Sciatic nerve (tissue), 2 donors: ENCODE results near the gene SEMA4G. TPM values are rescaled to one million over a fixed set of nuclear protein-coding genes. Genes with fewer than 3 reads are reported as not detected.
"Not testable (repeated sequence)": the region's sequence is repeated elsewhere in the genome, so short reads cannot be mapped to it uniquely, and the experiment has no call there.

ENCODE experiments used
- ATAC-seq: fragments of 200-7000 bp; cut with Tn5 transposase; one replicate; pipeline ENCODE4 v1.9.1; 2020; ENCODE audit warnings: mild to moderate bottlenecking, moderate library complexity
- DNase-seq: peaks from one replicate; pipeline ENCODE4 v3.0.0-alpha.2; 2020; ENCODE audit warnings: low spot score
- intact Hi-C: fragments of 100-400 bp; cut with DNase I; formaldehyde crosslinking; loops from one replicate; pipeline ENCODE4 v1.14.2; 2022
- total RNA-seq: library from RNA; stranded (reverse); fragmentation: NEBNext Ultra II Directional; extraction: Animal tissue kit (Norgen Biotek cat#: 25700); gene quantifications from one replicate; pipeline ENCODE4 v1.2.1, GENCODE V29; 2021
- donor health status: DM: no; HTN: no; CAD: no.
- donor health status: DM: no; HTN: no; CAD: no.

Gene SEMA4G
- total RNA-seq, 1 donor from 2014 or later = 15.3 TPM

DNA sequence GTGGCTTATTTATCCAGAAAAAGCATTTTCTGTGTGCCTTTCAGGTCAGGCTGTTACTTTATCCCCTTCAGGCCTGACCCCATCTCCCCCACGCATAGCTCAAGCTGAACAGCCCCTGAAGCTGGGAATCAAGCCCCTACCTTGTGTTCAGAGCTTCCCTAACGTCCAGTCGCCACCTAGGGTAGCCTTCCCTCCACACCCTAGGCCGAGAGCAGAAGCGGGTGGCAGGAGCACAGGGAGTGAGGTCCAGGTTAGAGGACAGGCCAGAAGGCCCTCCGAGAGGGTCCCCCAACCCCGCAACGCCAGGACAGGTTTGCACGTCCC, 479 bp upstream of the SEMA4G start:
- DNase-seq (no peak), ATAC-seq (peak; percentile 14)
- intact Hi-C loops = no loop called here

DNA sequence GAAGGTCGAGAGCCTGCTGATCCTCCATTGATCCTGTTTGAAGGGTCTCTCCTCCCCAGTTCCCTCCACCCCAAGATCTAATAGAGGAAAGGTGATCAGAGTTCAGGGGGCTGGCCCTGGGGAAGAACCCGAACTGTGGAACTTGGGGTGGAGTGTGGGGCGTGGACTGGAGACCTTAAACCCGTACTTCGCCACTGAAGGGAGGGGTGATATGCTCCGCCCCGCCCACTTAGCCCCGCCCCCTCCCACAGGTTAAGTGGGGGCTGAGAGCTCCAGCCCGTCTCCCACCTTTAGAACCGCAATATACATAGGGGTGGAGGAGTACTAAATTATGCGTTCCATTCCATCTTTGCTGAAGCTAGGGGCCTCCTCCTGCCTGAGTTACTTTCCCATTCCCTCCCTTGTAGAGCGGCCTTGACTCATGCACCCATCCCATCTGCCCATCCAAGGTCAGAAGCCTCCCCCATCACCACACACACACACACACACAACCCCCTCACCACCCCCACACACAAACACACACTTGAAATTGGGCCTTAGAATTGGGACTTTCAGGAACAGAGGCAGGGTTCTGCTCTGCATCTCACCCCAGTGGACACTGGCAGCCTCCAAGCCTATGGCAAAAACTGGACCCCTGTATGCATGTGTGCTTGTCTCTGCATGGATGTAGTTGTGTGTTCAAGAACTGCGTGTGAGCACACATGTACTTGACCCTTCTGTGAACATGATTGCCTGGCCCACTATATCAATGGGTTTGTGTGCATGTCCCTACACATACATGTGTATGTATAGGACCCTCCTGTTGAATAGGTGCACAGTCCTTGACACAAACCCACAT, 991 bp downstream of the SEMA4G start:
- ATAC-seq = peak; percentile 14
- intact Hi-C loops = no loop called here
- DNase-seq = no peak

DNA sequence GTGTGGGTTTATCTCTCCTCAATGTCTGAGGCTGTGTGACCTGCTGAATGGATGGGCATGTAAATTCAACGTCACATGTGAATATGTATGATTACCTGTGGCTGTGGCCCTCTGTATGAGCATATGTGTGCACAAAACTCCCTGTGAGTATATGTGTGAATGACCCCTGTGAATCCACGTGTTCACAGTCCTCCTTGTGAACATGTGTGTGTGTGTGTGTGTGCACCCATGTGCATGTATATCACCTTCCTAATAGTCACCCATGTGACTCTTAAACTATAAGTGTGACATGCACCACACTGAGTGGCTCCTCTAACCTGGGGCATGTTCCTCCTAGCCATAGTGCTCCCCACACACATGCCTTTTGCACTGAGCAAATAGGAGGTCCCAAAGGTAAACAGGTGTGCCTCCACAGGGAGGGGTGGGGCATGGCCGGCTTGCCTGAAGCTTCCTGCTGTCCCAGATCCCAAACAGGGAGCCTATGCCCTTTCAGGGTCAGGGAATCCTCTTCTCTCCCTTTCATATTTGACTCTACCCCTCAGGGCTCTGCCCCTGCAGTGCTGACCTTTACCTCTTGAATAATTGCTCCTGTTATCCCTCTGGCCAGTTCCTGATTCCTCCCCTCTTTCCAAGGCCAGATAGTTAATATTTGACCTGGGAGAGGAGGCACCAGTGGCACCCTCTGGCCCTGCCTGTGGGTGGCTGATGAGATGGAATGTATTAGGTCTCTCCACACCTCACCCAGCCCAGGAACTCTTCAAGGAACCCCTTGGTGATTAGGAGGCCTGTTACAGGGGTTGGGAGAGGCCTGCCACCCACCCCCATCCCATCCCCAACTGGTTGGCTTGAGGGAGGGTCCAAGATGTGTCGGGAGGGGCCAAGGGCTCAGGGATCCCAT, 1.9 kb downstream of the SEMA4G start:
- no peak for DNase-seq
- intact Hi-C loops = no loop called here
- no peak for ATAC-seq

DNA sequence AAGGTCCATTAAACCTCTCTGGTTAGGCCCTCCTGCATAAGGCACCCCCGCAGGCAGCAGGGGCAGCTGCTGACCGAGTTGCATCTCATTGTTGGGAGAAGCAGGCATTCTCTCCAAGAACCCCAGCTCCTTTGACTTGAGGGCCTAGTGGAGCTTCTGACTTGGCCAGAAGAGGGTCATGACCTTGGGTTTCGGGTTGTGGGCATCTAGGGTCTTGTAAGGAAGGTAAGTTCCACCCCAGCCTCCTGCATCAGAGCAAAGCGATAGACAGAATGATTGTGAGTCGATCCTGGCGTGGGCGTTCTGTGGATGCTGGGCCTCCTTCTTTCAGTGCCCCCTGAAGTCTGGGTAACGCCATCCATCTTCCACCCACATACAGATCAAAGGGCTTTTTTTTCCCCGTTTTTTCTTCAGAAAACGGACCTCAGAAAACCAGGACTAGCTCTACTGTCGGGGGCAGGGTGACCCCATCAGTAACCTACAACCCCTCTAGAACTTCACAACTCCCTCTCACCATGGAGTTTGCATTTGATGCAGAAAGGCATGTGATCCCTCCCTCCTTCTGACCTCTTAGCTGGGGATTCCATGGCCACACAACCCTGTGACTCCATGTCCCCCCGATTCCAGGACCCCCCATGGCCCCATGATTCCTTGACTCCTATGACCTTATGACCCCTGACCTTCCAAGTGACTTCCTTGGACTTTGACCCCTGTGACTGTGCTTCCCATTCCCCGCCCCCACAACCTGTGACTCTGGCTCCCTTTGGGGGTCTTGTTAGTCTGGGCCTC, 3.0 kb downstream of the SEMA4G start:
- no peak for ATAC-seq
- intact Hi-C loops = no loop called here
- DNase-seq = no peak

DNA sequence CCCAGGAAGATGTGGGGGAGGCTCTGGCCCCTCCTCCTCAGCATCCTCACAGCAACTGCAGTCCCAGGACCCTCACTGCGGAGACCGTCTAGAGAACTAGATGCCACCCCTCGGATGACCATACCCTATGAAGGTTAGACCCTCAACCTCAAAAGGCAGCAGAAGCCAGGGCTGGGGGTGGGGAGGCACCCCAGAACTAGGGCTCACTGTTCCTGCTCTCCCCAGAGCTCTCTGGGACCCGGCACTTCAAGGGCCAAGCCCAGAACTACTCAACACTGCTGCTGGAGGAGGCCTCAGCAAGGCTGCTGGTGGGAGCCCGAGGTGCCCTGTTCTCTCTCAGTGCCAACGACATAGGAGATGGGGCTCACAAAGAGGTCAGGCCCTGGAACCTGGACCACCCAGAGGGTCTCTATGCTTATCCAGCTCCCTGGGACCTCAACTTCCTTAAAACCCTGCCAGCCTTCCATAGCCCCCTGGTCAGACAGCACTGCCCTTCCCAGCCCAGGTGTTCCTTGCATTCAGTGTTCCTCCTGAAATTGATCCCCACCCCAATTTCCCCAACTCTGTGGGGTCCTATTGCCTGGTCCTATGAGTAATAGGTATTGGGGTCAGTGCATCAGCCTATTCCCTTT, 3.7 kb downstream of the SEMA4G start:
- ATAC-seq = no peak
- intact Hi-C loops = no loop called here

DNA sequence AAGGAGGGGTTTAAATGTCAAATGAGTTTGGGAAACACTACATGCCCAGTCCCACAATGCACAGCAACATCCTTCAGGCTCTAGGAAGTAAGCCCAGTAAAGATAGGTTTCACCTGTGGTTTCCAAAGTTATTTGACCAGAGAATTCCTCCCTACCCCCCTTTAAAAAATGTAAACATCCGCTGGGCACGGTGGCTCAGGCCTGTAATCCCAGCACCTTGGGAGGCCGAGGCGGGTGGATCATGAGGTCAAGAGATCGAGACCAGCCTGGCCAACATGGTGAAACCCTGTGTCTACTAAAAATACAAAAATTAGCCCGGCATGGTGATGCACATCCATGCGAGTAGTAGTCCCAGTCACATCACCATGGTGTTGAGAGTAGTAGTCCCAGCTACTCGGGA, 6.1 kb downstream of the SEMA4G start:
- ATAC-seq, intact Hi-C loops, DNase-seq: not testable (repeated sequence)

More for the DNA sequence above, 3.7 kb downstream of the SEMA4G start:
- no peak for DNase-seq

DNA sequence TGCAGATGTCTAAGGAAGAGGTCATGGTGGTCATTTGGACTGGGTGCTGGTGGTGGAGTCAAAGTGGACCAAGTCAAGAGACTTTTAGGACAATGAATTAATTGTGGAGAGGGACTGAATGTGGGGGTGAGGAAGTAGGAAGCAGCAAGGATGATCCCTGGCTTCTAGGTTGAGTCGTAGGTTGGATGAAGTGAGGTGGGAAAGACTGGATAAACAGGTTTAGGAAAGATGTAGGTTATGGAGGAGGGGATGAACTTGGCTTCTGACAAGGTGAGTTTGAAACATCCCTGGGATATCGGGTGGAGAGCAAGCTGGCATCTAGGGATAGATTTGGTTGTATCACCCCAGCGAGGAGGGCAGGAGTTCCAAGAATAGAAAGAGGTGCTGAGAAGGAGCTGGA, 7.6 kb downstream of the SEMA4G start:
- DNase-seq = no peak
- intact Hi-C loops = no loop called here
- no peak for ATAC-seq

DNA sequence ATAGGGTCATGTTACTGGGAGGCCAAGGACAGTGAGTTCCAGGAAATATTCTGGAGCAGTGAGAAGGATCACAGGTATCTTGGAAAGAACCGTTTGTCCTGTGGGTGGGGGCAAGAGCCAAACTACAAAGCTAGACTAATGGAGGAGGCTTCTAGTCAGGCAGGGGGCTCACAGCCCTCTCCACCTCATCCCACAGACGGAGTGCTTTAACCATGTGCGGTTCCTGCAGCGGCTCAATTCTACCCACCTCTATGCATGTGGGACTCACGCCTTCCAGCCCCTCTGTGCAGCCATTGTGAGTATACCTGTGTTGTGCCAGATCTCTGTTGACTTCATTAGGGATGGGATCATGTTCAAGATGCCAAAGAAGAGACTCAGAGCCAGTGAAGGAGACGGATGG, 8.1 kb downstream of the SEMA4G start:
- intact Hi-C loops = no loop called here
- DNase-seq (peak; percentile 12), ATAC-seq (no peak)

DNA sequence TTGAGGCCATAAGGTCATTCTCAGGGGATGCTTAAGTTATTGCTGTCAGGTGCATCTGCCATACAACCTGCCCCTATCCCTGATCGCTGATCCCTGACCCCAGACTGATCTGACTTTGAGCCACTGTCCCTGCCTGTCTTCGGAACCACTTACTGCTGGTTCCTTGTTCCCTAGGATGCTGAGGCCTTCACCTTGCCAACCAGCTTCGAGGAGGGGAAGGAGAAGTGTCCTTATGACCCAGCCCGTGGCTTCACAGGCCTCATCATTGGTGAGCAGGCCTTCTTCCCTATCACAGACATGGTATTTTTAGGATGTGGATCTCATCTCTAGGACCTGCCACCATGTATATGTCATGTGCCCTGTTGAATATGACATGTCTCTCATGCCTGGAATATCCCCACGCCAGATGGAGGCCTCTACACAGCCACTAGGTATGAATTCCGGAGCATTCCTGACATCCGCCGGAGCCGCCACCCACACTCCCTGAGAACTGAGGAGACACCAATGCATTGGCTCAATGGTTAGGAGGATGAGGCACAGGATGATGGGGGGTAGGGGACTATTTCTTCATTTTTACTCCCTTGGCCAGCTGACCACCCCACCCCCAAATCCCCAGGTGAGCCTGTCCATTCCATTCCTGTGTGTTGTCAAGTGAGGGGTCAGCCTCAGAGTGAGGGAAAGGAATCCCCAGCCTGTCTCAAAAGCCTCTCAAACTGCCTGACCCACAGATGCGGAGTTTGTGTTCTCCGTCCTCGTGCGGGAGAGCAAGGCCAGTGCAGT, 9.0 kb downstream of the SEMA4G start:
- peak; percentile 42 for DNase-seq

DNA sequence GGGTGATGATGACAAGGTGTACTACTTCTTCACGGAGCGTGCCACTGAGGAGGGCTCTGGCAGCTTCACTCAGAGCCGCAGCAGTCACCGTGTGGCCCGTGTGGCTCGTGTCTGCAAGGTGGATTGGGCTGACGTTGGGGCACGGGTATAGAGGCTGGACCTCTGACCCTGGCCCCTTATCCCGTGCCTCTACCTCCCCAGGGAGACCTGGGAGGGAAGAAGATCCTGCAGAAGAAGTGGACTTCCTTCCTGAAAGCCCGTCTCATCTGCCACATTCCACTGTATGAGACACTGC, 9.5 kb downstream of the SEMA4G start:
- intact Hi-C loops = no loop called here
- ATAC-seq = no peak
- DNase-seq = peak; percentile 36

More for the DNA sequence above, 9.0 kb downstream of the SEMA4G start:
- ATAC-seq = no peak
- intact Hi-C loops = no loop called here

DNA sequence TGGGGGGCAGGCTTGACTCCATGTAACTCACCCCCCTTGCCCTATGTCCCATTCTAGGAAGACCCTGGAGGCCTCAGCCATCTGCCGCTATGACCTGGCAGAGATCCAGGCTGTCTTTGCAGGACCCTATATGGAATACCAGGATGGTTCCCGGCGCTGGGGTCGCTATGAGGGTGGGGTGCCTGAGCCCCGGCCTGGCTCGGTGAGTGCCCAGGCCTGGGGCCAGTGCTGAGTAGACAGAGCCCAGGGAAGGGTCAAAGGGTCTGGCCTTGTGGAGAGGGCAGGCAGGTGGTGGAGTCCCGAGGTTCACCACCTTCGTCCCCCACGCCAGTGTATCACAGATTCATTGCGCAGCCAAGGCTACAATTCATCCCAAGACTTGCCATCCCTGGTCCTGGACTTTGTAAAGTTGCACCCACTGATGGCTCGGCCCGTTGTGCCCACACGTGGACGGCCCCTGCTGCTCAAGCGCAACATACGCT, 10.5 kb downstream of the SEMA4G start:
- intact Hi-C loops = no loop called here
- DNase-seq = peak; percentile 54
- peak; percentile 23 for ATAC-seq

DNA sequence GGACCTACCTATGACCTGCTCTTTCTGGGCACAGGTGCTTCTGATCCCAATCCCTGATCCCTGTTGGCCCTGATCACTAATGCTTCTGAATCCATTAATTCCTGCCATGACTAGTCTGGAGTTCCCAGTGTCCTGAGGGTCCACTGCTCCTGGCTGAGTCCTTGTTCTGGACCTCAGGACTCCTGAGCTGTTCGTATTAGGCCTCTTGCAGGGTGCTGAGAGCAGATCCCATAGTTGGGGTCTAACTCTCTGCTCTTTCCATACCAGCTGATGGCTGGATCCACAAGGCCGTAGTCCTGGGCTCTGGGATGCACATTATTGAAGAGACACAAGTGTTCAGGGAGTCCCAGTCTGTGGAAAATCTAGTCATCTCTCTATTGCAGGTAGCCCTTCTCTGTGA, 11.0 kb downstream of the SEMA4G start:
- no peak for ATAC-seq
- intact Hi-C loops = no loop called here
- DNase-seq = peak; percentile 30

DNA sequence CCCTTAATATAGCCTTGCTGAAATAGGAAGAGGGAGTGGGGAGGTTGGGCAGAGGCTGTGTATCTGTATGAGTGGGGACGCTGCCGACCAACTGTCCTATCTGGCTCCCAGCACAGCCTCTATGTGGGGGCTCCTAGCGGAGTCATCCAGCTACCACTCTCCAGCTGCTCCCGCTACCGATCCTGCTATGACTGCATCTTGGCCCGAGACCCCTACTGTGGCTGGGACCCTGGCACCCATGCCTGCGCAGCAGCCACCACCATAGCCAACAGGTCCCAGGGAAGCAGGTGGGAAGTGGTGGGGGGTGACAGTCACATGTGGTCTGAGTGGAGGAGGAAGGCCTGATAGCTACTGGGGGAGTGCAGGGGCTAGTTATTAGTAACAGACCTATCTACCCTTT, 11.4 kb downstream of the SEMA4G start:
- no peak for ATAC-seq

DNA sequence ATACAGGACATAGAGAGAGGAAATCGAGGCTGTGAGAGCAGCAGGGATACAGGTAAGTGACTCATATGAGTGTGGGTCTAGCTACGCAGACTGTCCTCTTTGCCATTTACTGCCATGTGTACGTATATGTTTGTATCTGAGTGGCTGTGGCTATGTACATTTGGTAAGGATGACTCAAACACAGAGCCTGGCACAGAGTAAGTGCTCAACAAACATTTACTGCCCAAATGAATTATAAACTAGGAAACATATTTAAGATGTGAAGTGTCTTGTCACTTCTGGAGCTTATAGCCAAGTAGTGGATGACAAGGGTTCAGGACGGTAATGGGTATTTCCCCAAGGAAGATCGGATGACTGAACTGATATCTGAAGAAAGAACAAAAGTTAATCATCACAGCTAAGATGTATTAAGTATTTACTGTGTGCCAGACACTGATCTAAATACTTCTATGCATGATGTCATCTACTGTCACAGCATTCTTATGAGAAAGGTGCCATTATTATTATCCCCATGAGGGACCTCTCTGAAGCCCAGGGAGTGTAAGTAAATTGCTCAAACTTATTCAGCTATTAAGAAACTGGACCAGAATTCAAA, 12.0 kb downstream of the SEMA4G start:
- intact Hi-C loops = no loop called here
- no peak for ATAC-seq
- no peak for DNase-seq

More for the DNA sequence above, 11.4 kb downstream of the SEMA4G start:
- peak; percentile 42 for DNase-seq
- intact Hi-C loops = no loop called here

DNA sequence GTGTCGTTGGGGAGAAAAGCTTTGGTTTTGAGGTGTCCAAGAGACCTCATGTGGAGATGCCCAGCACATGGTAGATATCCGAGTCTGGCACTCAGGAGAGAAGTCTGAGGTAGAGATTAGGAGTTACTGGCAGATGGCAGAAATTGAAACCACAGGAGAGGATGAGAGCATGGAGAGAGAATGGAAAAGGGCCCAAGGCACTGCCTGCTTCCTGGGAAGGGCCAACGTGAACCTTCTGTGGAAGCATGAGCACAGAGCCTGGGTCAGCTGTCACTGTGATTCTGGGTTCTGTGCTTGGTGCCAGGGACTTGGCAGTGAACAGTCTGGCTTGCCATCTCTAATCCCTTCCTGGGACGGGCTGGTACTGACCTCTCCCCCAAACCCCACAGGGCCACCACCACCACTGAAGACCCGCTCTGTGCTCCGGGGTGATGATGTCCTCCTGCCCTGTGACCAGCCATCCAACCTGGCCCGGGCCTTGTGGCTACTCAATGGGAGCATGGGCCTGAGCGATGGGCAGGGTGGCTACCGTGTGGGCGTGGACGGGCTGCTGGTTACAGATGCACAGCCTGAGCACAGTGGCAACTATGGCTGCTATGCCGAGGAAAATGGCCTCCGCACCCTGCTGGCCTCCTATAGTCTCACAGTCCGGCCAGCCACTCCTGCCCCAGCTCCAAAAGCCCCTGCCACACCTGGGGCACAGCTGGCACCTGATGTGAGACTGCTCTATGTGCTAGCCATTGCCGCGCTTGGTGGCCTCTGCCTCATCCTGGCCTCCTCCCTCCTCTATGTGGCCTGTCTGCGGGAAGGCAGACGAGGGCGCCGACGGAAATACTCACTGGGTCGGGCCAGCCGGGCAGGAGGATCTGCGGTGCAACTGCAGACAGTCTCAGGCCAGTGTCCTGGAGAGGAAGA, 13.9 kb downstream of the SEMA4G start:
- intact Hi-C loops = no loop called here
- DNase-seq = peak; percentile 49
- ATAC-seq = no peak

DNA sequence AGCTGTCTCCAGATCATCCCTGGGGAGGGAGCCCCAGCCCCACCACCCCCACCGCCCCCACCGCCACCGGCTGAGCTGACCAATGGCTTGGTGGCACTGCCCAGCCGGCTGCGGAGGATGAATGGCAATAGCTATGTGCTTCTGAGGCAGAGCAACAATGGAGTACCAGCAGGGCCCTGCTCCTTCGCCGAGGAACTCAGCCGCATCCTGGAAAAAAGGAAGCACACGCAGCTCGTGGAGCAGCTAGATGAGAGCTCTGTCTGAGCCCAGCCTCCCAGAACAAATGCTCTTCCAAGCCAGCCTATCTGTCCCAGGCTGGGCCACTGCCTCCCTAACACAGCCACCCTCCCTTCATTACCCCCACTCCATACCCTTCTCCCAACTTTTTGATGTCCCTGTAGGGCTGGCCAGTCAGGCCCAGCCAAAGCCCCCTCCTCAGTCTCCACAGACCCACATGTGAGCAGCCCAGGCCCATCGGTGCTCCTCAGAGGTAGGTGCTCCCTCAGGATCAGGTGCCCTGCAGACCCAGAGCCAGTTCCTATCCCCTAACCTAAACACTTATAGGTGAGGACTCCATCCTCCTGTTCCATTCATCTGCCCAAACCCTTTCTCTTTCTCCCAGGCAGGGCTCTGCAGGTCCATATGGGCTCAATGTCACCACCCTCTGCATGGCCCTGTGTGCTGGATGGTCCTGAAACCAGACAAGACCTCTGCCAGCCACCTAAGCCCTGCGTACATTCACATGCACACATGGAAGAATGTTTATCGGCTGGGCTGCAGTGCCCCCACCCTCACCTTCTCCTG, 14.8 kb downstream of the SEMA4G start:
- intact Hi-C loops = no loop called here
- DNase-seq (peak; percentile 53), ATAC-seq (no peak)
